ENCODE results near the gene THEM5.
"Not testable (repeated sequence)": the region's sequence is repeated elsewhere in the genome, so short reads cannot be mapped to it uniquely, and the experiment has no call there.

The THEM5 gene

GRCh38 chr1:151858886-151859665, 5.6 kb upstream of the THEM5 start:
- Histone ChIP-seq H3K36me3 (ENCODE audit: control insufficient read depth, insufficient read depth, low read length) (no peaks in the 10 kb centered on the region), H2AK5ac (ENCODE audit: low read length) (no peak overlapping the region), H3K56ac (ENCODE audit: low read length) (no peak overlapping the region), H3K4me3 (ENCODE audit: low read length) (no peak overlapping the region), H3K9ac (ENCODE audit: low read length) (no peak overlapping the region), H3K4ac (ENCODE audit: low read depth, low read length) (no peak overlapping the region), H3K27ac (ENCODE audit: low read depth, low read length) (no peak overlapping the region), H2BK15ac (replicated peaks; ENCODE audit: low read depth) (no peak overlapping the region), H3K79me1 (ENCODE audit: low read length) (no peaks in the 10 kb centered on the region), H4K8ac (ENCODE audit: low read depth, low read length) (no peak overlapping the region), H2BK5ac (ENCODE audit: low read length) (no peak overlapping the region), H2BK120ac (ENCODE audit: low read depth, low read length) (no peak overlapping the region), H3K18ac (ENCODE audit: low read length) (no peak overlapping the region), H4K5ac (ENCODE audit: low read length) (no peak overlapping the region), H3K4me1 (ENCODE audit: control insufficient read depth, low read depth, low read length) (peaks cover 2% of the 10 kb centered on the region), H3K4me2 (ENCODE audit: low read length) (no peak overlapping the region), H3K27me3 (ENCODE audit: insufficient read depth, low read length, poor library complexity) (no peaks in the 10 kb centered on the region), H3K79me2 (ENCODE audit: control insufficient read depth, insufficient read depth, low read length) (no peaks in the 10 kb centered on the region), H3K23ac (ENCODE audit: low read length) (no peak overlapping the region)
- no CpG with 5 or more reads among the region's 6 CpGs for WGBS (ENCODE audit: extremely low coverage, insufficient coverage, low lambda C conversion rate)
- no peak for DNase-seq

- Histone ChIP-seq H3K79me2 (ENCODE audit: control insufficient read depth, insufficient read depth, low read length) (no peaks in the 10 kb centered on the region), H3K4me1 (ENCODE audit: control insufficient read depth, low read depth, low read length) (peaks cover 2% of the 10 kb centered on the region), H3K23ac (ENCODE audit: low read length) (peak overlapping the region; percentile 24), H3K4ac (ENCODE audit: low read depth, low read length) (no peak overlapping the region), H3K27me3 (ENCODE audit: insufficient read depth, low read length, poor library complexity) (no peaks in the 10 kb centered on the region), H4K5ac (ENCODE audit: low read length) (no peak overlapping the region), H2BK5ac (ENCODE audit: low read length) (no peak overlapping the region), H3K27ac (ENCODE audit: low read depth, low read length) (no peak overlapping the region), H3K56ac (ENCODE audit: low read length) (no peak overlapping the region), H3K36me3 (ENCODE audit: control insufficient read depth, insufficient read depth, low read length) (no peaks in the 10 kb centered on the region), H3K18ac (ENCODE audit: low read length) (no peak overlapping the region), H3K9ac (ENCODE audit: low read length) (no peak overlapping the region), H4K8ac (ENCODE audit: low read depth, low read length) (no peak overlapping the region), H2BK15ac (replicated peaks; ENCODE audit: low read depth) (no peak overlapping the region), H3K4me2 (ENCODE audit: low read length) (no peak overlapping the region), H2BK120ac (ENCODE audit: low read depth, low read length) (no peak overlapping the region), H2AK5ac (ENCODE audit: low read length) (no peak overlapping the region), H3K4me3 (ENCODE audit: low read length) (no peak overlapping the region), H3K79me1 (ENCODE audit: low read length) (no peaks in the 10 kb centered on the region)
- no CpG with 5 or more reads among the region's 3 CpGs for WGBS (ENCODE audit: extremely low coverage, insufficient coverage, low lambda C conversion rate)
- no peak for DNase-seq
Measured at GRCh38 chr1:151858030-151858746, 4.7 kb upstream of the THEM5 start.

GRCh38 chr1:151855933-151856332, 2.4 kb upstream of the THEM5 start:
- H3K27me3 ChIP-seq (ENCODE audit: insufficient read depth, low read length, poor library complexity), result no peaks in the 10 kb centered on the region
- no peak for DNase-seq
- H3K18ac ChIP-seq (ENCODE audit: low read length), result no peak overlapping the region
- no peak overlapping the region for H2BK120ac ChIP-seq (ENCODE audit: low read depth, low read length)
- H3K79me1 ChIP-seq (ENCODE audit: low read length), result no peaks in the 10 kb centered on the region
- H4K5ac ChIP-seq (ENCODE audit: low read length), result no peak overlapping the region
- H2BK15ac ChIP-seq (replicated peaks; ENCODE audit: low read depth), result no peak overlapping the region
- H3K79me2 ChIP-seq (ENCODE audit: control insufficient read depth, insufficient read depth, low read length), result no peaks in the 10 kb centered on the region
- no peak overlapping the region for H3K4ac ChIP-seq (ENCODE audit: low read depth, low read length)
- no peak overlapping the region for H4K8ac ChIP-seq (ENCODE audit: low read depth, low read length)
- H3K56ac ChIP-seq (ENCODE audit: low read length), result no peak overlapping the region
- H3K27ac ChIP-seq (ENCODE audit: low read depth, low read length), result no peak overlapping the region
- no peak overlapping the region for H3K4me2 ChIP-seq (ENCODE audit: low read length)
- H3K9ac ChIP-seq (ENCODE audit: low read length), result no peak overlapping the region
- WGBS (ENCODE audit: extremely low coverage, insufficient coverage, low lambda C conversion rate), result no CpG with 5 or more reads among the region's 4 CpGs
- no peaks in the 10 kb centered on the region for H3K36me3 ChIP-seq (ENCODE audit: control insufficient read depth, insufficient read depth, low read length)
- no peaks in the 10 kb centered on the region for H3K4me1 ChIP-seq (ENCODE audit: control insufficient read depth, low read depth, low read length)
- H3K23ac ChIP-seq (ENCODE audit: low read length), result no peak overlapping the region
- no peak overlapping the region for H3K4me3 ChIP-seq (ENCODE audit: low read length)
- no peak overlapping the region for H2BK5ac ChIP-seq (ENCODE audit: low read length)
- H2AK5ac ChIP-seq (ENCODE audit: low read length), result no peak overlapping the region

- not testable (repeated sequence) for H3K9ac ChIP-seq (ENCODE audit: low read length); H2BK15ac ChIP-seq (replicated peaks; ENCODE audit: low read depth); H3K79me2 ChIP-seq (ENCODE audit: control insufficient read depth, insufficient read depth, low read length); H3K4me2 ChIP-seq (ENCODE audit: low read length); H4K8ac ChIP-seq (ENCODE audit: low read depth, low read length); H3K79me1 ChIP-seq (ENCODE audit: low read length); H3K27ac ChIP-seq (ENCODE audit: low read depth, low read length); H2AK5ac ChIP-seq (ENCODE audit: low read length); H2BK5ac ChIP-seq (ENCODE audit: low read length); H4K5ac ChIP-seq (ENCODE audit: low read length); H2BK120ac ChIP-seq (ENCODE audit: low read depth, low read length); H3K4me3 ChIP-seq (ENCODE audit: low read length); H3K36me3 ChIP-seq (ENCODE audit: control insufficient read depth, insufficient read depth, low read length); H3K4me1 ChIP-seq (ENCODE audit: control insufficient read depth, low read depth, low read length); DNase-seq; H3K27me3 ChIP-seq (ENCODE audit: insufficient read depth, low read length, poor library complexity); H3K23ac ChIP-seq (ENCODE audit: low read length); H3K18ac ChIP-seq (ENCODE audit: low read length); H3K56ac ChIP-seq (ENCODE audit: low read length); H3K4ac ChIP-seq (ENCODE audit: low read depth, low read length)
- WGBS (ENCODE audit: extremely low coverage, insufficient coverage, low lambda C conversion rate), result no CpG with 5 or more reads among the region's 8 CpGs
Measured at GRCh38 chr1:151855516-151855915, 2.0 kb upstream of the THEM5 start.

- H3K23ac ChIP-seq (ENCODE audit: low read length), result no peak overlapping the region
- DNase-seq, result no peak
- H3K79me1 ChIP-seq (ENCODE audit: low read length), result no peaks in the 10 kb centered on the region
- H3K56ac ChIP-seq (ENCODE audit: low read length), result no peak overlapping the region
- H2BK120ac ChIP-seq (ENCODE audit: low read depth, low read length), result no peak overlapping the region
- H3K27ac ChIP-seq (ENCODE audit: low read depth, low read length), result no peak overlapping the region
- H3K4me1 ChIP-seq (ENCODE audit: control insufficient read depth, low read depth, low read length), result no peaks in the 10 kb centered on the region
- no peak overlapping the region for H3K4ac ChIP-seq (ENCODE audit: low read depth, low read length)
- no peak overlapping the region for H2BK15ac ChIP-seq (replicated peaks; ENCODE audit: low read depth)
- no peak overlapping the region for H2AK5ac ChIP-seq (ENCODE audit: low read length)
- H2BK5ac ChIP-seq (ENCODE audit: low read length), result no peak overlapping the region
- no peaks in the 10 kb centered on the region for H3K79me2 ChIP-seq (ENCODE audit: control insufficient read depth, insufficient read depth, low read length)
- no peaks in the 10 kb centered on the region for H3K36me3 ChIP-seq (ENCODE audit: control insufficient read depth, insufficient read depth, low read length)
- no peaks in the 10 kb centered on the region for H3K27me3 ChIP-seq (ENCODE audit: insufficient read depth, low read length, poor library complexity)
- no peak overlapping the region for H3K4me3 ChIP-seq (ENCODE audit: low read length)
- no peak overlapping the region for H3K18ac ChIP-seq (ENCODE audit: low read length)
- H4K8ac ChIP-seq (ENCODE audit: low read depth, low read length), result no peak overlapping the region
- no peak overlapping the region for H3K9ac ChIP-seq (ENCODE audit: low read length)
- H3K4me2 ChIP-seq (ENCODE audit: low read length), result no peak overlapping the region
- no peak overlapping the region for H4K5ac ChIP-seq (ENCODE audit: low read length)
- no CpG with 5 or more reads among the region's 7 CpGs for WGBS (ENCODE audit: extremely low coverage, insufficient coverage, low lambda C conversion rate)
Measured at GRCh38 chr1:151854658-151855057, 1.1 kb upstream of the THEM5 start.

All from mesendoderm (in vitro differentiated cells).